GM18520 (cell line): Measurements from ENCODE around the gene SLC28A1.
"Not testable (repeated sequence)": the region's sequence is repeated elsewhere in the genome, so short reads cannot be mapped to it uniquely, and the experiment has no call there.

Source experiments
- ATAC-seq: cut with Tn5 transposase; IDR thresholded peaks from one replicate; pipeline ENCODE4 v1.9.1; 2021; ENCODE audit not compliant: unreplicated experiment

The SLC28A1 gene

GRCh38 chr15:84862214-84862975 lies 22.1 kb upstream of the SLC28A1 start:
- ATAC-seq = no peak

GRCh38 chr15:84863565-84864443 lies 20.7 kb upstream of the SLC28A1 start:
- no peak for ATAC-seq

GRCh38 chr15:84864444-84864795 lies 20.0 kb upstream of the SLC28A1 start:
- ATAC-seq = no peak

- no peak for ATAC-seq
Observed at GRCh38 chr15:84865074-84865569, 19.3 kb upstream of the SLC28A1 start.

- ATAC-seq = no peak
Observed at GRCh38 chr15:84868037-84868880, 16.2 kb upstream of the SLC28A1 start.

GRCh38 chr15:84869510-84869909 lies 15.0 kb upstream of the SLC28A1 start:
- ATAC-seq = no peak

GRCh38 chr15:84871428-84871985 lies 13.0 kb upstream of the SLC28A1 start:
- no peak for ATAC-seq

GRCh38 chr15:84872009-84872910 lies 12.2 kb upstream of the SLC28A1 start:
- no peak for ATAC-seq

GRCh38 chr15:84873997-84874396 lies 10.5 kb upstream of the SLC28A1 start:
- no peak for ATAC-seq

- ATAC-seq = no peak
Observed at GRCh38 chr15:84874981-84875699, 9.3 kb upstream of the SLC28A1 start.

GRCh38 chr15:84876269-84876668 lies 8.2 kb upstream of the SLC28A1 start:
- no peak for ATAC-seq

- not testable (repeated sequence) for ATAC-seq
Observed at GRCh38 chr15:84877701-84878100, 6.8 kb upstream of the SLC28A1 start.

- no peak for ATAC-seq
Observed at GRCh38 chr15:84878504-84878903, 6.0 kb upstream of the SLC28A1 start.

- no peak for ATAC-seq
Observed at GRCh38 chr15:84879088-84879780, 5.2 kb upstream of the SLC28A1 start.

GRCh38 chr15:84880007-84880406 lies 4.5 kb upstream of the SLC28A1 start:
- no peak for ATAC-seq

- no peak for ATAC-seq
Observed at GRCh38 chr15:84880822-84881519, 3.5 kb upstream of the SLC28A1 start.

GRCh38 chr15:84881520-84881830 lies 3.0 kb upstream of the SLC28A1 start:
- no peak for ATAC-seq

GRCh38 chr15:84883466-84883865 lies 996 bp upstream of the SLC28A1 start:
- ATAC-seq = no peak
